NB4 (cell line): ENCODE results near the gene CDC42BPA.

Source experiments
- TF ChIP-seq, protein P1 (sequence below): IDR thresholded peaks from one replicate; pipeline ENCODE4 v1.5.1; 2012; ENCODE audit warnings: low read depth, low read length
- TF ChIP-seq, protein P2 (sequence below): IDR thresholded peaks from 2 replicates; pipeline ENCODE4 v1.6.1; 2011; ENCODE audit warnings: low read depth, low read length

DNA sequence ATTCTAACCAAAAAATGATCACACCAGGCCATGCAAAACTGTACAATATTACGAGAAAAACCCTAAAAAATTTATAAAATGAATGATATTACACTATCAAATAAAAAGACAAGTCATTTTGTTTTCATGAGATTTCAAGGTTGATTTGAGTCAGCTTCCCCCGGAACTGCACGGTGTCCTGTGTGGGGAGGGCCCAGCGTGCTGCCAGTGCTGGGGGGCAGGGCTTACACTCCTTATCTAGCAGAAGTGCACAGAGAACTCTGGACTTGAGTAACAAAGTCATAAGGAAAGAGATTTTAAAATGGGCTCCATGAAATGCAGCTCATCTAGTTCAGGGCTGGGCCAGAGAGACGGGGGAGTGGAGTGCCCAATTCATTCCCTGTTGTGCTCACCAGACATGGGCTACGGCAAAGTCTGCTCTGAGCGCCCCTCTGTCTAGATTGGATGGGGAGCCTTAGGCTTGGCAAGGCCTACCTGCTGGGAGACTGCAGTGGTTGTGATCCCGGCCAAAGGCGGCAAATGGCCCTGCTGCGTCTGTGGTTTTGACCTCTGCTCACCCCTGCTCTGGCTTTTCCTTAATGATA is 328.1 kb downstream of the CDC42BPA start:
- TF ChIP-seq, protein P1, sequence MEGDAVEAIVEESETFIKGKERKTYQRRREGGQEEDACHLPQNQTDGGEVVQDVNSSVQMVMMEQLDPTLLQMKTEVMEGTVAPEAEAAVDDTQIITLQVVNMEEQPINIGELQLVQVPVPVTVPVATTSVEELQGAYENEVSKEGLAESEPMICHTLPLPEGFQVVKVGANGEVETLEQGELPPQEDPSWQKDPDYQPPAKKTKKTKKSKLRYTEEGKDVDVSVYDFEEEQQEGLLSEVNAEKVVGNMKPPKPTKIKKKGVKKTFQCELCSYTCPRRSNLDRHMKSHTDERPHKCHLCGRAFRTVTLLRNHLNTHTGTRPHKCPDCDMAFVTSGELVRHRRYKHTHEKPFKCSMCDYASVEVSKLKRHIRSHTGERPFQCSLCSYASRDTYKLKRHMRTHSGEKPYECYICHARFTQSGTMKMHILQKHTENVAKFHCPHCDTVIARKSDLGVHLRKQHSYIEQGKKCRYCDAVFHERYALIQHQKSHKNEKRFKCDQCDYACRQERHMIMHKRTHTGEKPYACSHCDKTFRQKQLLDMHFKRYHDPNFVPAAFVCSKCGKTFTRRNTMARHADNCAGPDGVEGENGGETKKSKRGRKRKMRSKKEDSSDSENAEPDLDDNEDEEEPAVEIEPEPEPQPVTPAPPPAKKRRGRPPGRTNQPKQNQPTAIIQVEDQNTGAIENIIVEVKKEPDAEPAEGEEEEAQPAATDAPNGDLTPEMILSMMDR: no peak
- TF ChIP-seq, protein P2, sequence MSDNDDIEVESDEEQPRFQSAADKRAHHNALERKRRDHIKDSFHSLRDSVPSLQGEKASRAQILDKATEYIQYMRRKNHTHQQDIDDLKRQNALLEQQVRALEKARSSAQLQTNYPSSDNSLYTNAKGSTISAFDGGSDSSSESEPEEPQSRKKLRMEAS: no peak
